DMS114 treated with DMSO at 0.1 percent for 48 hours (cell line): ENCODE data around the gene LCE2D.
"Not testable (repeated sequence)": the region's sequence is repeated elsewhere in the genome, so short reads cannot be mapped to it uniquely, and the experiment has no call there.

Experiments used
- DNase-seq: peaks from one replicate; lab custom pipeline; 2025; ENCODE audit not compliant: unreplicated experiment; lab: John Stamatoyannopoulos, UW

LCE2D gene, protein sequence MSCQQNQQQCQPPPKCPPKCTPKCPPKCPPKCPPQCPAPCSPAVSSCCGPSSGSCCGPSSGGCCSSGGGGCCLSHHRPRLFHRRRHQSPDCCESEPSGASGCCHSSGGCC

DNA sequence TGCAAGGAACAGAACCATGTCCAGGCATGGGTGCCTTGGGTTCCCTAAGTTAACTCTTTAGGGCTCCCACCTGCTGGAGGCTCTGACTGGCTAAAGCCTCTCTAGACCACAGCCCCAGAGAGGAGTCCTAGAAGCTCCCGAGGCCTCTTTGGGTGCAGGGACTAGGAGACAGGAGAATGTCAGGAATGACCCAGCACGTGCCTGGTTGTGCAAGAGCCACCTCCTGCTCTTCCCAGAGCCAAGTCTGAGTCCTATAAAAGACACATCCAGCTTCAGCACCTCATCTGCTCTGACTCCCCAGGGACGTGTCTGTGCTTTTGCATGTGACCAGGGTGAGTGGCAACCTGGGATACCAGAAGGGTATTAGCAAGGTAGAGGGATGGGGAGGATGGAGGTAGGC, at the start of gene LCE2D:
LCE2D (plus strand) TSS at position 283 of the 400 bp plus-strand sequence. CDS start 726 bp downstream, outside the sequence.
- no peak for DNase-seq

DNA sequence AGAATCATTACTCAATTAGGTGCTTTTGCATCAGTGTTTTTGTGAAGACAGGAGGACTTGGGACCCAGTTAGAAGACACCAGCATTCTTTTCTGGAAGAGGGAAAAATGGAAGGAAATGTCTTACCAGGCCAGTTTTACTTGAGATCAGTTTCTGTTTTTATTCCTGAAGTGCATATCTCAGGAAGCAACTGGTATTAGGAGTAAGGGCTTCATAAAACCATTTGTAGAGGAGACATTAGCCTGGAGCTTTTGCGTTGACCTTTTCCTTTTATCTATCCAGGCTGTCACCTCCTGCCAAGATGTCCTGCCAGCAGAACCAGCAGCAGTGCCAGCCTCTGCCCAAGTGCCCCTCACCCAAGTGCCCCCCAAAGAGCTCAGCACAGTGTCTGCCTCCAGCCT, 49.7 kb upstream of the LCE2D start, which contains the start of gene LCE3B:
LCE3B (plus strand) TSS at position 301 of the 400 bp plus-strand sequence; CDS start at position 301, 0 bp downstream.
- no peak for DNase-seq

DNA sequence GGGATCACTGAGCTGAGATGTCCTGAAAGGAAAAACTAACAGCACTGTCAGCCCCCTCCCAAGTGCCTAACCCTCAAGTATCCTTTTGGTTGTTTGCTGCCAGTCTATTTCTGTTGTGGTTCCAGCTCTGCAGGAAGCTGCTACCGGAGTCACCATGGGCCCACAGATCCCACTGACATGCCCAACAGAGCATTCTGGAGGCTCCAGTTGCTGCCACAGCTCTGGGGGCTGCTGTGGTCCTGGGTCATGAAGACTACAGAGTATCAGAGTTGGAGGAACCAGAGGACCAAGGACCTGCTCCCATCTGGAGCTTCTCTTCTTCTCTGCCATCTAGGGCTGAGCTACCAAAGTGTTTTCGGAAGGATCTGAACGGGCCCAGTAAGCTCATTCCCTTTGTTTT, 41.2 kb upstream of the LCE2D start:
- DNase-seq: no peak

DNA sequence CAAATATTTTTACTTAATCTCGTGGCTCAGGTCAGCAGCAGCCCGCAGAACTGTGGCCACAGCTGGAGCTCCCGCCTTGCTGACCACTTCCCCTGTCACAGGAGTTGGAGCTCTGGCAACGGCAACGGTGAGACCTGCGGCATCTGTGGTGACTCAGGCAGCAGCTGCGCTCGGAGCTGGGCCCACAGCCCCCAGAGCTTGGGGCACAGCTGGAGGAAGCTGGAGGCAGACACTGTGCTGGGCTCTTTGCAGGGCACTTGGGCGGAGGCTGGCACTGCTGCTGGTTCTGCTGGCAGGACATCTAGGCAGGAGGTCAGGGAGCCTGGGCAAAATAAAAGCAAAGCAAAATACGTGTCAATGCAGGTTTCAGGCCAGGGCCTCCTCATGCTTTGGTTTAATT, 40.4 kb upstream of the LCE2D start, which contains the start of gene LCE3A:
LCE3A (minus strand) TSS at position 301 of the 400 bp plus-strand sequence; CDS start at position 301, 0 bp downstream.
- no peak for DNase-seq

DNA sequence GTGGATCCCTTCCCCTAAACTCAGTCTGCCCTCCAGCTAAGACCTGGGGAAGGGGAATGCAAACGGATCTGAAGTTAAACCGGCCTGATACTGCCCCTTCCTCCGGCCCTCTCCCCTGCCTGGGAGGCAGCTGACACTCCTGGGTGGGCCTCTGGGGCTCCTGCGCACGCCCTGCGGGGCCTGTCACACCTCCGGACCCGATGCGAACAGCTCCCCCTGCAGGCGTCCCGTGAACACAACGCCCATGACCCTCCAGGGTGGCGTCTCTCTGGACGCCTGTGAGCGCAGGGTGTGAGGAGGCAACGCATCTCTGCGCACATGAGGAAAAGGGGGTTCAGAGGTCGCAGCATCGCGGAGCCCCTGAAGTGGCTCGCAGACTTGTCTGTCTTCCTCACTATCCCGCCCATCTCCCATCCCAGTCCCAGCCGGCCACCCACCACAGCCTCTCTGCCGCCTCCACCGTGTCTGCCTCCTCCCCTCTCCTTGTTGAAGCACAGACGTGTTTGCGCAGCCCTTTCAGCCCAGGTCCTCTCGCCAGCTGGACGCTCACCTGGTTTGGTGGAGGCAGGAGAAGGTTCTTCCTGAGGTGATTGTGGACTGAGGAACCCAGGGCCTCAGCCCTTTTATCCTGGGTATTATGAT, 39.9 kb upstream of the LCE2D start:
- DNase-seq: no peak

DNA sequence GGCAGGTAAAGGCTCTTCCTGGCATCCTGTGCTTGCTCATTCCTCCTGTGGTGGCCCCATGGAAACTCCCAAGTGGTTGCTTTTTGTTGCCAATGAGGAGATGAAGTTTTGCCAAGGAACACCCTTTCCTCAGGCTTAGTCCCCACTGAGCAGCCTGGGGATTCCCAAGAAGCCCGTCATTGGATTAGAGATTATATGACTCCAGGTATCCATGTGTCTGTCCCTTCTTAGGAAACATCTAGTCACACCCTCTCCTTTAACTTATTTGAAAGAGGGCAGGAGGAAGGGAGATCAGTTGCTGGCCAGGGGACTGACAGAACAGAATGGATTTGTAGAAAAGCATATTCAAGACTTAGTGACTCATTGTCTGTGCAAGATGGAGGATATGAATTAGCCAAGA, 36.4 kb upstream of the LCE2D start:
- DNase-seq: no peak

DNA sequence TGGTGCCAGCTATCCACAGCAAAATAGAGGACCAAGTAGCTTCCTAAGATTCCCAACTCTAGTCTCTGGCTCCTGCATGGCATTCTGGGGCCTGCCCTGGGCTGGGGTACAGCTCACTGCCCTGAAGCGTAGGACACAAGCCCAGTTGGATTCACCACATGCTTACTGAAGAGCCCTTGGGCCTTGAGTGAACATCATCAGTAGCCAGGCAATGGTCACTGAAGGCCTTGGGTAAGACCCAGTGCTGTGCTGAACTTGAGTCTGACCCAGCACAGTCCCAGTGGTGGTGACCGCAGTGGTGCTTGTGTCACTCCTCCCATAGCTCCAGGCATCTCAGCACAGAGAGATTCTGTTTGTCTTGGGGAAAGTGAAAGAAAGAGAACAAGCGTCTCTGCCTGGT, 32.6 kb upstream of the LCE2D start:
- no peak for DNase-seq

DNA sequence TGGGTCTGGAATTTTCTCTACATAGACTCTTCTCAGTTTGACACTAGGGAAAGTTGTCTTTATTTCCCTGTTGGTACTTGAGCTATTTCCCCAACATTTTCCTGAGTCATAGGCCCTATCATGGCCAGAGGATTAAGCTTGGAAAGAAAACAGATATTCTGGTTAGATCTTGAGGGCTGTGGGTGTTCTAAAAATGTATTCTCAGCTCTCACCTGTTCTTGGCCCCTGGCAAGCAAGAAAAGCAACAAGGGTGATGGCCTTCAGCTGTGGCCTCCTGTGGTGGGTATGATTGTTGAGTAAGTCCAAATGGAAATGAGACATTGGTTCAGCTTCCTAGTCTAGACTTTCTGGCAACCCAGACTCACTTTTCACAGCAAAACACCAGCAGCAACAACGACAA, 22.8 kb upstream of the LCE2D start:
- no peak for DNase-seq

DNA sequence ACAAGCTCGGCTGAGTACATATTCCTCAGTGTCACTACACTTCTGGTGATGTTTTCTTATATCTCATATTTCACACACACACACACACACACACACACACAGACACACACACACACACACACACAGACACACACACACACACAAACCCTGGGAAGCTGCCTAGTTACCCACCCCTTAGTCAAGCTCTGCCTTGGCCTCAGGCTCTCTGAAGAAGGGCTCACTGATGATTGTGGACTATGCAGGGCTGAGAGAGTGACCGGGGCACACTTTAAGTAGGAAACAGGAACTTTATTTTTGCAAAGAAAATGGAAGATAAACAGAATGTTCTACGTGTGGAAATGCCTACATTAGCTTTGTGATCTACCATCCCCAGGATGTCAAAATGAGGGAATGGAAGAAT, 19.2 kb upstream of the LCE2D start:
- DNase-seq: no peak

DNA sequence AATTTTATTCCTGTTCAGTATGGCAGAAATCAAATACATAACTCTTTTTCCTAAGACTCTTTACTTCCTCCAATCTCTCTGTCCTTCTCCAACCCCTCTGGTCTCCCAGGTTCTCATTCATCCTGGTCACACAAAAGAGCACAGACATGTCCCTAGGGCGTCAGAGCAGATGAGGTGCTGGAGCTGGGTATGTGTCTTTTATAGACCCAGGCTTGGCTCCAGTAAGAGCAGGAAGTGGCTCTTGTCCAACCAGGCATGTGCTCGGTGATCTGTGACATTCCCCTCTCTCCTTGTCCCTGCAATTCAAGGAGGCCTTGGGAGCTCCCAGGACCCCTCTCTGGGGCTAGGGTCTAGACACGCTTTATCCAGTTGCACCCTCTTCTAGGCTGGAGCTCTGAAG, 18.0 kb upstream of the LCE2D start:
- DNase-seq: no peak

DNA sequence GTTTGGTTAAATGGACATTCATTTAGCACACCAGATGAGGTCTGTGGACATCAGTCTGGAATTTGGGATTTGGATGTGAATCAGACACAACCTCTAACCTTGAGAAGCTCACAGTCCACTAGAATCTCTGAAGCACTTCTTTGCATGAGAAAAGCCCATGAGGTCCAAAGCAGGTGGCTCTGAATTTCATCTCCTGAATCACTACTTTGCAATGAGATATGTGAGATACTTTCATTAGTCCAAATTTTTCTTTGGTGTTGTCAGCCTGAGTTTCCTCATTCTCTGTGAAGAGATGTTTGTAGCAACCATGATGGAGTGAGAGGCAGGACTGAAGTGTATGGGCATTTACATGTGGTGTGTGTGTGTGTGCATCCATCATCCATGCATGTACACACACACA, 16.5 kb upstream of the LCE2D start:
- DNase-seq: no peak

DNA sequence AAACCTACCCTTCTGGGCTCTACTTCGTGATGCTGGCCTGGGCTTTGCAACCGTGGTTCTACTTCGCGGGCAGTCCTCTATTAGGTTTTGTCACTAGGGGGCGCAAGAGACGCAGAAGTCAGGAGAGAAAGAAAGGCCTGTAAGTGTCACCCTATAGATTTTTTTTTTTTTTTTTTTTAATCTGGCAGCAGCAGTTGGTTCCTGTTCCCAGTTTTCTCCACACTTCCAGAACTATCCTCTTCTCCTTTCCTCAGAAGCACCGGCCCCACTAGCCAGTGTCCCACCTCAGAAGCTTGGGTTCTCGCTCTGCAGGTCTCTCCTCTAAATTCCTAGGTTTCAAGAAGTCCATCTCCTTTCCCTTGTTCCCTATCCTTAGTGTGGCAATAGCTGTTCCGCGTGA, 9.1 kb upstream of the LCE2D start:
- DNase-seq: peak; percentile 75

DNA sequence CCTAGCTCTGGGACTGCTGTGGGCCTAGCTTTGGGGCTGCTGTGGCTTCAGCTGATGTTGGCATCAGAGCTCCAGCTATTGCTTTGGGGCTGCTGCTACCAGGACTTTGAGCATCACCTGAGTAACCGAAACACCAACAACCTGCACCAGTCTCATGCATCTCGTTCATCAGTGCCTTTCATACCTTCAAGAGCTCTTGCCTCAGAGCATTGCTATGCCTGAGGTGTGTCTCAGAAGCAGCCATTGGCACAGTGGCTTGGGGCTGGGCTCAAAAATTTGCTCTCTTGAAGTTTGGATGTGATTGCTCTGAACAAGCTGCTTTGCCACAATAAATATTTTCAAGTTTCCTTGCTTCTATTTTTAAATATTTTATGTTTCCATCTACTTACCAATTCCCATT, 6.7 kb upstream of the LCE2D start:
- no peak for DNase-seq

DNA sequence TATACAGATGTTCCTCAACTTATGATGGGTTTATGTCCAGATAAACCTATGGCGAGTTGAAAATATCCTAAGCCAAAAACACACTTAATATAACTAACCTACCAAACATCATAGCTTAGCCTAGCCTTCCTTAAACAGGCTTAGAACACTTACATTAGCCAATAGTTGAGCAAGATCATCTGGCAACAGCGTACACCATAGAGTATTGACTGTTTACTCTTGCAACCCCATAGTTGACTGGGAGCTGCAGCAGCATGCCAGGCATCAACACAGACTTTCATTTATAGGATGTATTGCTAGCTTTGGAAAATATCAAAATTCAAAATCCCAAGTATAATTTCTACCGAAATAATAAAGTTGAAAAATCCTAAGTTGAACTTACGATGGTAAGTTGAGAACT, 5.5 kb upstream of the LCE2D start:
- no peak for DNase-seq

DNA sequence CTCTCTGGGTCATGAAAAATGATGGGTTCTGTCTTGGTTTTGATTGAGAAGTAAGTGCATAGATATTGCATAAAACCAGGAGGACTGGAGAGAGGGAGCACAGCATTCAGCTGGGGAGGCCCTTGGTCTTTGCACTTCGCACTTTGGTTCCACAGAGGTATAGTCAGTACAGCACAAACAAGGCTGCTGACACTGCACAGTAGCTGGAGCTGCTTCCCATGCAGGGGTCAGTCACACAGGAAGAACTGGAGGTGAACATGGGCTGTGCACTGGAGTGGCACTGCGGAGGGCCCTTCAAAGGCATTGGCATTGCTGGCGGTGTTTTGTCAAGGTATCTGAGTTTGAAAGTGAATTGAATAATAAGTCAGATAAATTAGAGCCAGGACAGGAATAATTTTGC, 4.5 kb upstream of the LCE2D start:
- DNase-seq: no peak

DNA sequence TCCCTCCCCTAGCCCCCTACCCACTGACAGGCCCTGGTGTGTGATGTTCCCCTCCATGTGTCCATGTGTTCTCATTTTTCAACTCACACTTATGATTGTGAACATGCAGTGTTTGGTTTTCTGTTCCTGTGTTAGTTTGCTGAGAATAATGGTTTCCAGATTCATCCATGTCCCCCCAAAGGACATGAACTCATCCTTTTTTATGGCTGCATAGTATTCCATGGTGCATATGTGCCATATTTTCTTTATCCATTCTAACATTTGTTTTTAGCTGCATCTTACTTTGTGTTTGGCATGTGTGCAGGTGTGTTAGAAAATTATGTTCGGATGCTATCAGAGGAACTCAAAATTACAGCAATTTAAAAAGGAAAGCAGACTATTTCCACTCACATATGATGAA, 3.0 kb downstream of the LCE2D start:
- not testable (repeated sequence) for DNase-seq

DNA sequence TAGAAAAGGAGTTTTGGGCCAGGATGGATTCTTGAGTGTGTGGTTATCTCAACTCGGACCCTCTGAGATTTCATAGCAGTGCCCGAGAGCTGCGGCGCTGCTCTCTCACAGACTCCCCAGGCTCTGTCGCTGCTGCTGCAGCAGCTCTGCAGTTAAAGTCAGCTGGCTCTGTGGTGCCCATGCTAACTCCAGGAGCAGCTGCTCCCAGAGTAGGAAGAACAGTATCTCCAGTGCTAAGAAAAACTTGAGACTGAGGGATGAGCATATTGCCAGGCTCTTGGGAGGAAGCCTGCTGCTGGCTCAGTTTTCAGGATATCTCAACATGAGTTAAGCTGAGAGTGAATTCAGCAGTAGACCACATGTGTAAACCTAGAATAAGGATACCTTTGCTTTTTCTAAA, 4.5 kb downstream of the LCE2D start:
- DNase-seq: no peak

DNA sequence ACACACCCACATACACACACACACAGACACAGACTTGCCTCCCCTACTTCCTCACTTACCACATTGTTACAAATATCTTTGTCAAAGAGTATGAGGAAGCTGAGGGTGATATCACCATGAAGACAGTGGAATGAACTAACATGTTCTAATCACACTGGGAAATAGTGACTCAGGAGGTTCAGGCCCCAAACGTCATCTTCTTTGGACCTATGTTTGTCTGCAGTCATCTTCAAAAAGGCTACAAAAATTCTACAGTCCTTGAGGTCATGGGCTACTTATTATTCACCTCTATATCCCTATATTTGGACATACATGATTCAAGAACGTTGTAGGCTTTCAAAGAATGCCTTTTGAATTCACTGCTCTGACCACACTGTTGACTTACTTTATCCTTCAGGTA, 9.8 kb downstream of the LCE2D start:
- DNase-seq: no peak

DNA sequence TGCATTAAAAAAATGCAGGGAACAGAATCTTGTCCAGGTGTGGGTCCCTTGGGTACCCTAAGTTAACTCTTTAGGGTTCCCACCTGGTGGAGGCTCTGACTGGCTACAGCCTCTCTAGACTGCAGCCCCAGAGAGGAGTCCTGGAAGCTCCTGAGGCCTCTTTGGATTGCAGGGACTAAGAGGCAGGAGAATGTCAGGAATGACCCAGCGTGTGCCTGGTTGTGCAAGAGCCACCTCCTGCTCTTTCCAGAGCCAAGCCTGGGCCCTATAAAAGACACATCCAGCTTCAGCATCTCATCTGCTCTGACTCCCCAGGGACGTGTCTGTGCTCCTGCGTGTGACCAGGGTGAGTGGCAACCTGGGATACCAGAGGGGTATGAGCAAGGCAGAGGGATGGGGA, 11.8 kb downstream of the LCE2D start, which contains the start of gene LCE2C:
LCE2C (plus strand) TSS at position 297 of the 400 bp plus-strand sequence. CDS start 737 bp downstream, outside the sequence.
- DNase-seq: not testable (repeated sequence)

DNA sequence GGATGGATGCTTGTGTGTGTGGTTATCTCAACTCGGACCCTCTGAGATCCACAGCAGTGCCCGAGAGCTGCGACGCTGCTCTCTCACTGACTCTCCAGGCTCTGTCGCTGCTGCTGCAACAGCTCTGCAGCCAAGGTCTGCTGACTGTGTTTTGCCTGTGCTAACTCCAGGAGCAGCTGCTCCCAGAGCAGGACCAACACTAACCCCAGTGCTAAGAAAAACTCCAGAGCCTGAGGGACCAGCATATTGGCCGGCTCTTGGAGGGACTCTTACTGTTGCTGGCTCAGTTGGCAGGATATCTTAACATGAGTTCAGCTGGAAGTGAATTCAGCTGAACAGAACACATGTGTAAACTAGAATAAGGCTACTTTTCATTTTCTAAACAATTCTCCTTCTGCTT, 16.3 kb downstream of the LCE2D start:
- DNase-seq: no peak

DNA sequence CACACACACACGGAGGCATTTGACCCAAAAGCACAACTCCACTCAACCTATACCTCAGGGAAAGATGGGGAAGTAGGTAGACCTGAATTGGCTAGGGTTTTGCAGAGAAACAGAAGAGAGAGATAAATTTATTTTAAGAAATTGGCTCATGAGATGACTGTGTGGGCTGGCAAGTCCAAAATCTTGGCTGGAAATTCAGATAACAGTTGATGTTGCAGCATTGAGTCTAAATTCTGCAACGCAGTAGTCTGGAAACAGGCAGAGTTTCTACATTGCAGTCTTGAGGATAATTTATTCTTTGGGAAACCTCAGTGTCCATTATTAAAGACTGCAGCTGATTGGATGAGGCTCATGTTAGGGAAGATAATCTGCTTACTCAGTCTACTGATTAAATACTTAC, 18.4 kb downstream of the LCE2D start:
- no peak for DNase-seq

DNA sequence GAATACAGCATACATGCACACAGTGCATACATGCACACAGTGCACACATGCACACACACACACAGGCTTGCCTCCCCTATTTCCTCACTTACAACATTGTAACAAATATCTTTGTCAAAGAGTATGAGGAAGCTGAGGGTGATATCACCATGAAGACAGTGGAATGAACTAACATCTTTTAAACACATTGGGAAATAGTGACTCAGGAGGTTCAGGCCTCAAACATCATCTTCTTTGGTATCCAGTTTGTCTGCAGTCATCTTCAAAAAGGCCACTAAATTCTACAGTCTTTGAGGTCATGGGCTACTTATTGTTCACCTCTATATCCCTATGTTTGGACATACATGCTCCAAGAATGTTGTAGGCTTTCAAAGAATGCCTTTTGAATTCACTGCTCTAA, 20.7 kb downstream of the LCE2D start:
- DNase-seq: no peak

DNA sequence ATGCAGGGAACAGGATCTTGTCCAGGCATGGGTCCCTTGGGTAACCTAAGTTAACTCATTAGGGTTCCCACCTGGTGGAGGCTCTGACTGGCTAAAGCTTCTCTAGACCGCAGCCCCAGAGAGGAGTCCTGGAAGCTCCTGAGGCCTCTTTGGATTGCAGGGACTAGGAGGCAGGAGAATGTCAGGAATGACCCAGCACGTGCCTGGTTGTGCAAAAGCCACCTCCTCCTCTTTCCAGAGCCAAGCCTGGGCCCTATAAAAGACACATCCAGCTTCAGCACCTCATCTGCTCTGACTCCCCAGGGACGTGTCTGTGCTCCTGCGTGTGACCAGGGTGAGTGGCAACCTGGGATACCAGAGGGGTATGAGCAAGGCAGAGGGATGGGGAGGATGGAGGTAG, 22.6 kb downstream of the LCE2D start, which contains the start of gene LCE2B:
LCE2B (plus strand) TSS at position 301 of the 400 bp plus-strand sequence. CDS start 721 bp downstream, outside the sequence.
- not testable (repeated sequence) for DNase-seq
